SK-N-SH (cell line): ENCODE measurements around the gene MAP2K5. TPM values are rescaled to one million over a fixed set of nuclear protein-coding genes. Genes with fewer than 3 reads are reported as not detected.

Source experiments
- CTCF ChIA-PET: fragments of 300-600, 350-600 bp; formaldehyde crosslinking; extraction: SDS; loops from one replicate; lab custom pipeline; 2021; lab: Yijun Ruan, JAX
- POLR2A ChIA-PET: fragments of 350-600 bp; sonication (Branson Sonifier 250); formaldehyde crosslinking; extraction: SDS; loops from one replicate; lab custom pipeline; 2020; ENCODE audit warnings: antibody characterized with exemption, inconsistent platforms; lab: Yijun Ruan, JAX
- DNase-seq: peaks from one replicate; pipeline ENCODE4 v3.0.0; 2012
- H2AFZ ChIP-seq: fragments of 200-600 bp; sonication (generic); 2 replicates; pipeline ENCODE4 v1.8.1; 2016; ENCODE audit warnings: antibody characterized with exemption, mild to moderate bottlenecking, low read depth
- H3F3A ChIP-seq: fragments of 200-600 bp; sonication (generic); replicated peaks from 2 replicates; pipeline ENCODE3; 2016; ENCODE audit warnings: antibody characterized with exemption, mild to moderate bottlenecking; ENCODE audit not compliant: insufficient read depth
- H3K27ac ChIP-seq, 2 experiments: fragments of 200-500 bp in 1 of 2; fragments of 200-600 bp in 1 of 2; sonication (Bioruptor generic) in 1 of 2; sonication (generic), shearing (Covaris generic) in 1 of 2; 2 replicates each; pipeline versions ENCODE4 v1.5.1 to v1.6.1; 2014 to 2016; ENCODE audit warnings: low read depth in 2 of 2, inconsistent platforms in 1 of 2, low read length in 1 of 2, mild to moderate bottlenecking in 1 of 2, mixed read lengths in 1 of 2
- H3K27me3 ChIP-seq: fragments of 200-600 bp; sonication (generic), shearing (Covaris generic); 2 replicates; pipeline ENCODE4 v1.6.1; 2016; ENCODE audit warnings: mixed run types; ENCODE audit not compliant: insufficient read depth
- H3K36me3 ChIP-seq, 2 experiments: fragments of 200-500 bp in 1 of 2; fragments of 200-600 bp in 1 of 2; sonication (Bioruptor generic) in 1 of 2; sonication (generic) in 1 of 2; replicated peaks in 1 of 2; 2 replicates each; pipeline versions ENCODE3 to v1.5.1; 2014 to 2016; ENCODE audit warnings: low read length in 1 of 2, mild to moderate bottlenecking in 1 of 2; ENCODE audit not compliant: insufficient read depth in 2 of 2, control insufficient read depth in 1 of 2
- H3K4me1 ChIP-seq, 2 experiments: fragments of 200-500 bp in 1 of 2; fragments of 200-600 bp in 1 of 2; sonication (Bioruptor generic) in 1 of 2; sonication (generic), shearing (Covaris generic) in 1 of 2; 2 replicates each; pipeline versions ENCODE4 v1.5.1 to v1.6.1; 2014 to 2016; ENCODE audit warnings: low read depth in 1 of 2, low read length in 1 of 2, mixed run types in 1 of 2; ENCODE audit not compliant: insufficient read depth in 2 of 2, control insufficient read depth in 1 of 2
- H3K4me2 ChIP-seq: fragments of 200-600 bp; sonication (generic), shearing (Covaris generic); 2 replicates; pipeline ENCODE4 v1.6.1; 2017; ENCODE audit warnings: mixed run types
- H3K4me3 ChIP-seq, 2 experiments: fragments of 200-500 bp in 1 of 2; fragments of 200-600 bp in 1 of 2; sonication (Bioruptor generic) in 1 of 2; sonication (generic), shearing (Covaris generic) in 1 of 2; 2 replicates each; pipeline versions ENCODE4 v1.5.1 to v1.8.1; 2014 to 2016; ENCODE audit warnings: low read depth in 2 of 2, inconsistent platforms in 1 of 2, low read length in 1 of 2, mild to moderate bottlenecking in 1 of 2, mixed read lengths in 1 of 2, moderate library complexity in 1 of 2
- H3K79me2 ChIP-seq: fragments of 200-600 bp; sonication (generic); 2 replicates; pipeline ENCODE4 v1.8.1; 2017; ENCODE audit warnings: mild to moderate bottlenecking; ENCODE audit not compliant: insufficient read depth
- H3K9ac ChIP-seq: fragments of 200-600 bp; sonication (generic); 2 replicates; pipeline ENCODE4 v1.6.1; 2017; ENCODE audit warnings: mixed run types
- H3K9me2 ChIP-seq: fragments of 200-600 bp; sonication (generic); 2 replicates; pipeline ENCODE4 v1.6.1; 2017; ENCODE audit warnings: mixed run types
- H3K9me3 ChIP-seq: fragments of 200-600 bp; sonication (generic); 2 replicates; pipeline ENCODE4 v1.6.1; 2017; ENCODE audit warnings: mixed run types, mild to moderate bottlenecking, moderate library complexity
- H4K20me1 ChIP-seq: fragments of 200-600 bp; sonication (generic); 2 replicates; pipeline ENCODE4 v1.6.1; 2017; ENCODE audit warnings: mild to moderate bottlenecking, mixed run types; ENCODE audit not compliant: insufficient read depth
- EP300 ChIP-seq, 2 experiments: IDR thresholded peaks; 2 replicates each; pipeline versions ENCODE4 v1.4.0 to v1.6.1; 2012; ENCODE audit warnings: borderline replicate concordance in 1 of 2, low read depth in 1 of 2, low read length in 1 of 2
- EZH2phosphoT487 ChIP-seq: fragments of 200-600 bp; sonication (generic); IDR thresholded peaks from 2 replicates; pipeline ENCODE4 v1.6.1; 2017; ENCODE audit warnings: low read depth, mixed run types, mild to moderate bottlenecking, antibody characterized with exemption, moderate library complexity, borderline replicate concordance
- FOSL2 ChIP-seq: IDR thresholded peaks from 2 replicates; pipeline ENCODE4 v1.4.0; 2012; ENCODE audit warnings: low read depth, mild to moderate bottlenecking, moderate library complexity, borderline replicate concordance
- FOXJ3 ChIP-seq: sonication (generic); formaldehyde crosslinking; IDR thresholded peaks from 2 replicates; pipeline ENCODE4 v1.5.1; 2020; ENCODE audit warnings: mild to moderate bottlenecking, missing genetic modification reagents
- FOXM1 ChIP-seq: IDR thresholded peaks from 2 replicates; pipeline ENCODE4 v1.4.0; 2012; ENCODE audit warnings: low read depth, mild to moderate bottlenecking
- IRF3 ChIP-seq: fragments of 150-350 bp; IDR thresholded peaks from 2 replicates; pipeline ENCODE4 v1.6.1; 2016; ENCODE audit warnings: mild to moderate bottlenecking, low read depth, low read length
- MXI1 ChIP-seq: IDR thresholded peaks from 2 replicates; pipeline ENCODE4 v1.6.1; 2012; ENCODE audit warnings: mild to moderate bottlenecking, low read depth, low read length, improper control_type of control experiment
- NFIC ChIP-seq: IDR thresholded peaks from 2 replicates; pipeline ENCODE4 v1.4.0; 2012; ENCODE audit warnings: borderline replicate concordance
- NRF1 ChIP-seq: IDR thresholded peaks from 2 replicates; pipeline ENCODE4 v1.6.1; 2012; ENCODE audit warnings: low read depth, mild to moderate bottlenecking, low read length
- RAD21 ChIP-seq: IDR thresholded peaks from 2 replicates; pipeline ENCODE4 v1.6.1; 2012; ENCODE audit warnings: mild to moderate bottlenecking, low read length
- SMC3 ChIP-seq: IDR thresholded peaks from 2 replicates; pipeline ENCODE4 v1.6.1; 2012; ENCODE audit warnings: low read depth, low read length, improper control_type of control experiment
- TAF1 ChIP-seq: IDR thresholded peaks from 2 replicates; pipeline ENCODE4 v1.6.1; 2012; ENCODE audit warnings: low read depth, mild to moderate bottlenecking, low read length, moderate library complexity, borderline replicate concordance
- YY1 ChIP-seq: IDR thresholded peaks from 2 replicates; pipeline ENCODE4 v1.4.0; 2012; ENCODE audit warnings: low read depth, mild to moderate bottlenecking
- WGBS: methylation state at CpG from one replicate; pipeline ENCODE4 v1.1.6; 2017; ENCODE audit warnings: low lambda C conversion rate; 5-methylcytosine and 5-hydroxymethylcytosine counted together
- polyA plus RNA-seq, 3 experiments: library from polyadenylated mRNA; depleted of rRNA; stranded (reverse); fragments of >200 nt; gene quantifications; 2 replicates each; pipeline ENCODE4 v1.2.3, GENCODE V29; 2012
- TF ChIP-seq, protein P1 (sequence below): IDR thresholded peaks from 2 replicates; pipeline ENCODE4 v1.6.1; 2012; ENCODE audit warnings: mild to moderate bottlenecking, low read depth, low read length, moderate library complexity
- TF ChIP-seq, protein P2 (sequence below): fragments of 150-350 bp; IDR thresholded peaks from 2 replicates; pipeline ENCODE4 v1.6.1; 2017; ENCODE audit warnings: antibody characterized with exemption, low read length, low read depth, borderline replicate concordance

The MAP2K5 gene
- polyA plus RNA-seq, 1 of the 3 experiments (the other 2 are of a cell fraction), result 6.2 TPM

- Histone ChIP-seq H3K4me1 (no peaks in the 10 kb centered on the region), H3K27me3 (no peaks in the 10 kb centered on the region), H4K20me1 (no peaks in the 10 kb centered on the region), H2AFZ (no peak overlapping the region), H3K79me2 (no peaks in the 10 kb centered on the region), H3K9me3 (no peaks in the 10 kb centered on the region), H3K4me2 (no peak overlapping the region), H3K4me3 (no peak overlapping the region), H3K9ac (no peak overlapping the region), H3F3A (no peaks in the 10 kb centered on the region), H3K36me3 (peaks cover 4 to 17% of the 10 kb centered on the region in 2 experiments), H3K27ac (no peak overlapping the region), H3K9me2 (no peaks in the 10 kb centered on the region)
- CTCF ChIA-PET, result no interaction called here
- 97% methylated on average over 2 of the region's 2 CpGs for WGBS
- POLR2A ChIA-PET, result no interaction called here
- no peak for DNase-seq
- TF ChIP-seq TAF1, result no peak
- no peak for TF ChIP-seq IRF3
- TF ChIP-seq FOSL2, result no peak
- TF ChIP-seq, protein P1, sequence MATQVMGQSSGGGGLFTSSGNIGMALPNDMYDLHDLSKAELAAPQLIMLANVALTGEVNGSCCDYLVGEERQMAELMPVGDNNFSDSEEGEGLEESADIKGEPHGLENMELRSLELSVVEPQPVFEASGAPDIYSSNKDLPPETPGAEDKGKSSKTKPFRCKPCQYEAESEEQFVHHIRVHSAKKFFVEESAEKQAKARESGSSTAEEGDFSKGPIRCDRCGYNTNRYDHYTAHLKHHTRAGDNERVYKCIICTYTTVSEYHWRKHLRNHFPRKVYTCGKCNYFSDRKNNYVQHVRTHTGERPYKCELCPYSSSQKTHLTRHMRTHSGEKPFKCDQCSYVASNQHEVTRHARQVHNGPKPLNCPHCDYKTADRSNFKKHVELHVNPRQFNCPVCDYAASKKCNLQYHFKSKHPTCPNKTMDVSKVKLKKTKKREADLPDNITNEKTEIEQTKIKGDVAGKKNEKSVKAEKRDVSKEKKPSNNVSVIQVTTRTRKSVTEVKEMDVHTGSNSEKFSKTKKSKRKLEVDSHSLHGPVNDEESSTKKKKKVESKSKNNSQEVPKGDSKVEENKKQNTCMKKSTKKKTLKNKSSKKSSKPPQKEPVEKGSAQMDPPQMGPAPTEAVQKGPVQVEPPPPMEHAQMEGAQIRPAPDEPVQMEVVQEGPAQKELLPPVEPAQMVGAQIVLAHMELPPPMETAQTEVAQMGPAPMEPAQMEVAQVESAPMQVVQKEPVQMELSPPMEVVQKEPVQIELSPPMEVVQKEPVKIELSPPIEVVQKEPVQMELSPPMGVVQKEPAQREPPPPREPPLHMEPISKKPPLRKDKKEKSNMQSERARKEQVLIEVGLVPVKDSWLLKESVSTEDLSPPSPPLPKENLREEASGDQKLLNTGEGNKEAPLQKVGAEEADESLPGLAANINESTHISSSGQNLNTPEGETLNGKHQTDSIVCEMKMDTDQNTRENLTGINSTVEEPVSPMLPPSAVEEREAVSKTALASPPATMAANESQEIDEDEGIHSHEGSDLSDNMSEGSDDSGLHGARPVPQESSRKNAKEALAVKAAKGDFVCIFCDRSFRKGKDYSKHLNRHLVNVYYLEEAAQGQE, result no peak
- TF ChIP-seq EP300 (IDR thresholded peaks at IDR 0.05; ENCODE audit: borderline replicate concordance in 1 of 2, low read depth in 1 of 2, low read length in 1 of 2), result no peak
- no peak for TF ChIP-seq YY1
- TF ChIP-seq, protein P2, sequence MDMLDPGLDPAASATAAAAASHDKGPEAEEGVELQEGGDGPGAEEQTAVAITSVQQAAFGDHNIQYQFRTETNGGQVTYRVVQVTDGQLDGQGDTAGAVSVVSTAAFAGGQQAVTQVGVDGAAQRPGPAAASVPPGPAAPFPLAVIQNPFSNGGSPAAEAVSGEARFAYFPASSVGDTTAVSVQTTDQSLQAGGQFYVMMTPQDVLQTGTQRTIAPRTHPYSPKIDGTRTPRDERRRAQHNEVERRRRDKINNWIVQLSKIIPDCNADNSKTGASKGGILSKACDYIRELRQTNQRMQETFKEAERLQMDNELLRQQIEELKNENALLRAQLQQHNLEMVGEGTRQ, result no peak
- TF ChIP-seq SMC3, result no peak
Observed at GRCh38 chr15:67707520-67708283, 165.2 kb downstream of the MAP2K5 start.

- H3K9me2 ChIP-seq, result no peaks in the 10 kb centered on the region
- peaks cover 4 to 10% of the 10 kb centered on the region in 2 experiments for H3K36me3 ChIP-seq
- no peaks in the 10 kb centered on the region for H3K79me2 ChIP-seq
- H3K4me3 ChIP-seq, result no peak overlapping the region
- no peaks in the 10 kb centered on the region for H3F3A ChIP-seq
- POLR2A ChIA-PET, result no interaction called here
- no peaks in the 10 kb centered on the region for H3K9me3 ChIP-seq
- H3K4me2 ChIP-seq, result no peak overlapping the region
- DNase-seq, result no peak
- WGBS, result 88% methylated on average over 4 of the region's 4 CpGs
- H3K27me3 ChIP-seq, result no peaks in the 10 kb centered on the region
- no peak overlapping the region for H2AFZ ChIP-seq
- CTCF ChIA-PET, result no interaction called here
- H3K4me1 ChIP-seq, result no peaks in the 10 kb centered on the region
- H4K20me1 ChIP-seq, result no peaks in the 10 kb centered on the region
- no peak overlapping the region for H3K27ac ChIP-seq
- H3K9ac ChIP-seq, result no peak overlapping the region
- no peak for TF ChIP-seq RAD21
- TF ChIP-seq MXI1, result no peak
- no peak for TF ChIP-seq FOXJ3
- no peak for TF ChIP-seq EP300 (IDR thresholded peaks at IDR 0.05; ENCODE audit: borderline replicate concordance in 1 of 2, low read depth in 1 of 2, low read length in 1 of 2)
- TF ChIP-seq TAF1, result no peak
- no peak for TF ChIP-seq SMC3
- TF ChIP-seq FOXM1, result no peak
- TF ChIP-seq YY1, result no peak
- TF ChIP-seq NFIC, result no peak
- TF ChIP-seq EZH2phosphoT487, result no peak
- no peak for TF ChIP-seq NRF1
Observed at GRCh38 chr15:67708500-67708899, 166.0 kb downstream of the MAP2K5 start.
